ENCODE results near the gene COQ2. TPM values are rescaled to one million over a fixed set of nuclear protein-coding genes. Genes with fewer than 3 reads are reported as not detected.

The COQ2 gene
- total and polyA plus RNA-seq, 2 of the 13 experiments (the other 11 are each of a cell fraction or from before 2014, with no cell fraction given) = 10.1 to 17.3 TPM

- TF ChIP-seq, protein P1, sequence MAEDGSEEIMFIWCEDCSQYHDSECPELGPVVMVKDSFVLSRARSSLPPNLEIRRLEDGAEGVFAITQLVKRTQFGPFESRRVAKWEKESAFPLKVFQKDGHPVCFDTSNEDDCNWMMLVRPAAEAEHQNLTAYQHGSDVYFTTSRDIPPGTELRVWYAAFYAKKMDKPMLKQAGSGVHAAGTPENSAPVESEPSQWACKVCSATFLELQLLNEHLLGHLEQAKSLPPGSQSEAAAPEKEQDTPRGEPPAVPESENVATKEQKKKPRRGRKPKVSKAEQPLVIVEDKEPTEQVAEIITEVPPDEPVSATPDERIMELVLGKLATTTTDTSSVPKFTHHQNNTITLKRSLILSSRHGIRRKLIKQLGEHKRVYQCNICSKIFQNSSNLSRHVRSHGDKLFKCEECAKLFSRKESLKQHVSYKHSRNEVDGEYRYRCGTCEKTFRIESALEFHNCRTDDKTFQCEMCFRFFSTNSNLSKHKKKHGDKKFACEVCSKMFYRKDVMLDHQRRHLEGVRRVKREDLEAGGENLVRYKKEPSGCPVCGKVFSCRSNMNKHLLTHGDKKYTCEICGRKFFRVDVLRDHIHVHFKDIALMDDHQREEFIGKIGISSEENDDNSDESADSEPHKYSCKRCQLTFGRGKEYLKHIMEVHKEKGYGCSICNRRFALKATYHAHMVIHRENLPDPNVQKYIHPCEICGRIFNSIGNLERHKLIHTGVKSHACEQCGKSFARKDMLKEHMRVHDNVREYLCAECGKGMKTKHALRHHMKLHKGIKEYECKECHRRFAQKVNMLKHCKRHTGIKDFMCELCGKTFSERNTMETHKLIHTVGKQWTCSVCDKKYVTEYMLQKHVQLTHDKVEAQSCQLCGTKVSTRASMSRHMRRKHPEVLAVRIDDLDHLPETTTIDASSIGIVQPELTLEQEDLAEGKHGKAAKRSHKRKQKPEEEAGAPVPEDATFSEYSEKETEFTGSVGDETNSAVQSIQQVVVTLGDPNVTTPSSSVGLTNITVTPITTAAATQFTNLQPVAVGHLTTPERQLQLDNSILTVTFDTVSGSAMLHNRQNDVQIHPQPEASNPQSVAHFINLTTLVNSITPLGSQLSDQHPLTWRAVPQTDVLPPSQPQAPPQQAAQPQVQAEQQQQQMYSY (CRISPR knock-in tag; IDR thresholded peaks at IDR 0.05) = peak; percentile 16; the same call in 1 of the 2 replicates
- TF ChIP-seq ZNF691 (CRISPR knock-in tag; IDR thresholded peaks at IDR 0.05; ENCODE audit: borderline replicate concordance, low read depth) (0 out of 2 replicates have a peak, but pooled peaks have one; percentile 66), CREB1 (IDR thresholded peaks at IDR 0.05) (peak; percentile 87), CREB1 (CRISPR knock-in tag; IDR thresholded peaks at IDR 0.05) (0 out of 2 replicates have a peak, but pooled peaks have one; percentile 49), CBX5 (CRISPR knock-in tag; IDR thresholded peaks at IDR 0.05; ENCODE audit: borderline replicate concordance) (no peak; the same call in 1 of the 2 replicates), ZNF572 (CRISPR knock-in tag; IDR thresholded peaks at IDR 0.05) (no peak), ASH2L (IDR thresholded peaks at IDR 0.05; ENCODE audit: insufficient read length, low read depth, low read length) (peak; percentile 88), ZSCAN21 (CRISPR knock-in tag; IDR thresholded peaks at IDR 0.05; ENCODE audit: borderline replicate concordance) (peak; percentile 84), MEF2D (CRISPR knock-in tag; IDR thresholded peaks at IDR 0.05) (no peak), SMAD3 (CRISPR knock-in tag; IDR thresholded peaks at IDR 0.05) (peak; percentile 71; the same call in 1 of the 2 replicates), PCBP1 (IDR thresholded peaks at IDR 0.05; ENCODE audit: borderline replicate concordance, low read depth, low read length) (no peak), ZNF333 (CRISPR knock-in tag; IDR thresholded peaks at IDR 0.05; ENCODE audit: borderline replicate concordance) (no peak), ATF7 (IDR thresholded peaks at IDR 0.05) (peak; percentile 79), ATF7 (CRISPR knock-in tag; IDR thresholded peaks at IDR 0.05) (peak; percentile 93), ADNP (CRISPR knock-in tag; IDR thresholded peaks at IDR 0.05) (no peak)
- TF ChIP-seq, protein P2, sequence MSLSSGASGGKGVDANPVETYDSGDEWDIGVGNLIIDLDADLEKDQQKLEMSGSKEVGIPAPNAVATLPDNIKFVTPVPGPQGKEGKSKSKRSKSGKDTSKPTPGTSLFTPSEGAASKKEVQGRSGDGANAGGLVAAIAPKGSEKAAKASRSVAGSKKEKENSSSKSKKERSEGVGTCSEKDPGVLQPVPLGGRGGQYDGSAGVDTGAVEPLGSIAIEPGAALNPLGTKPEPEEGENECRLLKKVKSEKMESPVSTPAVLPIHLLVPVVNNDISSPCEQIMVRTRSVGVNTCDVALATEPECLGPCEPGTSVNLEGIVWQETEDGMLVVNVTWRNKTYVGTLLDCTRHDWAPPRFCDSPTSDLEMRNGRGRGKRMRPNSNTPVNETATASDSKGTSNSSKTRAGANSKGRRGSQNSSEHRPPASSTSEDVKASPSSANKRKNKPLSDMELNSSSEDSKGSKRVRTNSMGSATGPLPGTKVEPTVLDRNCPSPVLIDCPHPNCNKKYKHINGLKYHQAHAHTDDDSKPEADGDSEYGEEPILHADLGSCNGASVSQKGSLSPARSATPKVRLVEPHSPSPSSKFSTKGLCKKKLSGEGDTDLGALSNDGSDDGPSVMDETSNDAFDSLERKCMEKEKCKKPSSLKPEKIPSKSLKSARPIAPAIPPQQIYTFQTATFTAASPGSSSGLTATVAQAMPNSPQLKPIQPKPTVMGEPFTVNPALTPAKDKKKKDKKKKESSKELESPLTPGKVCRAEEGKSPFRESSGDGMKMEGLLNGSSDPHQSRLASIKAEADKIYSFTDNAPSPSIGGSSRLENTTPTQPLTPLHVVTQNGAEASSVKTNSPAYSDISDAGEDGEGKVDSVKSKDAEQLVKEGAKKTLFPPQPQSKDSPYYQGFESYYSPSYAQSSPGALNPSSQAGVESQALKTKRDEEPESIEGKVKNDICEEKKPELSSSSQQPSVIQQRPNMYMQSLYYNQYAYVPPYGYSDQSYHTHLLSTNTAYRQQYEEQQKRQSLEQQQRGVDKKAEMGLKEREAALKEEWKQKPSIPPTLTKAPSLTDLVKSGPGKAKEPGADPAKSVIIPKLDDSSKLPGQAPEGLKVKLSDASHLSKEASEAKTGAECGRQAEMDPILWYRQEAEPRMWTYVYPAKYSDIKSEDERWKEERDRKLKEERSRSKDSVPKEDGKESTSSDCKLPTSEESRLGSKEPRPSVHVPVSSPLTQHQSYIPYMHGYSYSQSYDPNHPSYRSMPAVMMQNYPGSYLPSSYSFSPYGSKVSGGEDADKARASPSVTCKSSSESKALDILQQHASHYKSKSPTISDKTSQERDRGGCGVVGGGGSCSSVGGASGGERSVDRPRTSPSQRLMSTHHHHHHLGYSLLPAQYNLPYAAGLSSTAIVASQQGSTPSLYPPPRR (CRISPR knock-in tag; IDR thresholded peaks at IDR 0.05; ENCODE audit: borderline replicate concordance) = peak; percentile 60
- TF ChIP-seq, protein P3, sequence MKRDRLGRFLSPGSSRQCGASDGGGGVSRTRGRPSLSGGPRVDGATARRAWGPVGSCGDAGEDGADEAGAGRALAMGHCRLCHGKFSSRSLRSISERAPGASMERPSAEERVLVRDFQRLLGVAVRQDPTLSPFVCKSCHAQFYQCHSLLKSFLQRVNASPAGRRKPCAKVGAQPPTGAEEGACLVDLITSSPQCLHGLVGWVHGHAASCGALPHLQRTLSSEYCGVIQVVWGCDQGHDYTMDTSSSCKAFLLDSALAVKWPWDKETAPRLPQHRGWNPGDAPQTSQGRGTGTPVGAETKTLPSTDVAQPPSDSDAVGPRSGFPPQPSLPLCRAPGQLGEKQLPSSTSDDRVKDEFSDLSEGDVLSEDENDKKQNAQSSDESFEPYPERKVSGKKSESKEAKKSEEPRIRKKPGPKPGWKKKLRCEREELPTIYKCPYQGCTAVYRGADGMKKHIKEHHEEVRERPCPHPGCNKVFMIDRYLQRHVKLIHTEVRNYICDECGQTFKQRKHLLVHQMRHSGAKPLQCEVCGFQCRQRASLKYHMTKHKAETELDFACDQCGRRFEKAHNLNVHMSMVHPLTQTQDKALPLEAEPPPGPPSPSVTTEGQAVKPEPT (CRISPR knock-in tag; IDR thresholded peaks at IDR 0.05; ENCODE audit: low read depth) = peak; percentile 88
These were observed at the start of gene COQ2 (continued) for GRCh38 chr4:83284193-83285054.

Data from HepG2 (cell line).